A549 (cell line): ENCODE results near the gene POLRMT.

Experiments used
- CBX8 ChIP-seq: fragments of 200-600 bp; sonication (generic); IDR thresholded peaks from 2 replicates; pipeline ENCODE4 v1.6.1; 2016
- EHMT2 ChIP-seq: fragments of 200-600 bp; sonication (generic); IDR thresholded peaks from 2 replicates; pipeline ENCODE4 v1.6.1; 2016; ENCODE audit warnings: antibody characterized with exemption, low read depth, mild to moderate bottlenecking, moderate library complexity
- JUNB ChIP-seq: fragments of >200 bp; sonication (Bioruptor Twin); formaldehyde crosslinking; IDR thresholded peaks from 2 replicates; pipeline ENCODE4 v1.6.1; 2016
- KDM1A ChIP-seq: fragments of 200-600 bp; sonication (generic); IDR thresholded peaks from 2 replicates; pipeline ENCODE4 v1.6.1; 2016; ENCODE audit warnings: low read depth, mild to moderate bottlenecking
- TFCP2L1 ChIP-seq: fragments of 250-450 bp; sonication (Bioruptor Pico); IDR thresholded peaks from 2 replicates; pipeline ENCODE4 v1.5.0; 2021; ENCODE audit warnings: mild to moderate bottlenecking
- TF ChIP-seq, protein P1 (sequence below): fragments of >200 bp; sonication (Bioruptor Twin); formaldehyde crosslinking; IDR thresholded peaks from 3 replicates; pipeline ENCODE4 v1.5.1; 2016
- TF ChIP-seq, protein P2 (sequence below): fragments of 150-350 bp; IDR thresholded peaks from 2 replicates; pipeline ENCODE4 v1.6.1; 2014; ENCODE audit warnings: low read depth, mild to moderate bottlenecking, low read length
- TF ChIP-seq, protein P3 (sequence below): fragments of >200 bp; sonication (Bioruptor Twin); formaldehyde crosslinking; IDR thresholded peaks from 3 replicates; pipeline ENCODE4 v1.6.1; 2016

DNA sequence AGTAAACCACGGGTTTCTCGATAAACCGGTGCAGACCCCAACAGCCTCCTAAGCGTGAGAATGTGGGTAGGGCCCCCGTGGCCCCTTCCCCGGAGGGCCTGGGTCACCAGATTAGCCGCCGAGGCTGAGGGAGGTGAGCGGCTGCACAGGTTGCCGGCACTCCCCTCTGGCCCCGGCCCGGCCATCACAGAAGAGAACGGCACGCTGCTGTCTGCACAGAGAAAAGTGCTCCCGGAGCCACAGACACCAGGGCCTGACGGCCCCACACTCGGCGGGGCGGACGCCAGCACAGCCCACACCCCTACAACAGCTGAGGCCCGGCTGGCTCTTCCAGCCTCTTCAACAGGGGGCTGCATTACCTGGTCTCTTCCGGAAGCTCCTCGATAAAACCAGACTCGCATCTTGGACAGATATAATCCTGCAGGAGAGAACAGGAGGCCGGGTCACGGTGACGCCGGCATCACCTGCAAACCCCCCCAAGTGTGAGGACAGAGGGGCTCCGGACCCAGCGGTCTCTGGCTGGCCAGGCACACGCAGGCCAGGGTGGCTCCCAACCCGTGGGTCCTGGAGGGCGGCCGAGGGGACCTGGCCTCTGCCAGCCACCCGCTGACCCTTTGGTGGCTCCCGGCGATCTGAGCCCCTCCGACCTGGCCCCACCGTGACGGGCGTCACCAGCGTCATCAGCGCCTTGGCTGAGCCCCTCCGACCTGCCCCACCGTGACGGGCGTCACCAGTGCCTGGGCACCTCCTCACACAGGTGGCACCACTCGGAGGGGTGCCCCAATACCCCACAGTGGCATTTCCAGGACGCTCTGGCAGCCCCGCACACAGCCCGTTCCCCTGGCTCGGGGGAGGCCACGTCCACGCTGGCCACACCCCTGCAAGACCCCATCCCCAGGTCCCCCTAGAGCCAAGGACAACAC lies 19.4 kb upstream of the POLRMT start:
- TF ChIP-seq, protein P1, sequence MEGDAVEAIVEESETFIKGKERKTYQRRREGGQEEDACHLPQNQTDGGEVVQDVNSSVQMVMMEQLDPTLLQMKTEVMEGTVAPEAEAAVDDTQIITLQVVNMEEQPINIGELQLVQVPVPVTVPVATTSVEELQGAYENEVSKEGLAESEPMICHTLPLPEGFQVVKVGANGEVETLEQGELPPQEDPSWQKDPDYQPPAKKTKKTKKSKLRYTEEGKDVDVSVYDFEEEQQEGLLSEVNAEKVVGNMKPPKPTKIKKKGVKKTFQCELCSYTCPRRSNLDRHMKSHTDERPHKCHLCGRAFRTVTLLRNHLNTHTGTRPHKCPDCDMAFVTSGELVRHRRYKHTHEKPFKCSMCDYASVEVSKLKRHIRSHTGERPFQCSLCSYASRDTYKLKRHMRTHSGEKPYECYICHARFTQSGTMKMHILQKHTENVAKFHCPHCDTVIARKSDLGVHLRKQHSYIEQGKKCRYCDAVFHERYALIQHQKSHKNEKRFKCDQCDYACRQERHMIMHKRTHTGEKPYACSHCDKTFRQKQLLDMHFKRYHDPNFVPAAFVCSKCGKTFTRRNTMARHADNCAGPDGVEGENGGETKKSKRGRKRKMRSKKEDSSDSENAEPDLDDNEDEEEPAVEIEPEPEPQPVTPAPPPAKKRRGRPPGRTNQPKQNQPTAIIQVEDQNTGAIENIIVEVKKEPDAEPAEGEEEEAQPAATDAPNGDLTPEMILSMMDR: no peak
- TF ChIP-seq EHMT2 (no peak), CBX8 (no peak), KDM1A (no peak), TFCP2L1 (CRISPR knock-in tag) (no peak), JUNB (no peak)
- TF ChIP-seq, protein P2, sequence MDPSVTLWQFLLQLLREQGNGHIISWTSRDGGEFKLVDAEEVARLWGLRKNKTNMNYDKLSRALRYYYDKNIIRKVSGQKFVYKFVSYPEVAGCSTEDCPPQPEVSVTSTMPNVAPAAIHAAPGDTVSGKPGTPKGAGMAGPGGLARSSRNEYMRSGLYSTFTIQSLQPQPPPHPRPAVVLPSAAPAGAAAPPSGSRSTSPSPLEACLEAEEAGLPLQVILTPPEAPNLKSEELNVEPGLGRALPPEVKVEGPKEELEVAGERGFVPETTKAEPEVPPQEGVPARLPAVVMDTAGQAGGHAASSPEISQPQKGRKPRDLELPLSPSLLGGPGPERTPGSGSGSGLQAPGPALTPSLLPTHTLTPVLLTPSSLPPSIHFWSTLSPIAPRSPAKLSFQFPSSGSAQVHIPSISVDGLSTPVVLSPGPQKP: no peak
- TF ChIP-seq, protein P3, sequence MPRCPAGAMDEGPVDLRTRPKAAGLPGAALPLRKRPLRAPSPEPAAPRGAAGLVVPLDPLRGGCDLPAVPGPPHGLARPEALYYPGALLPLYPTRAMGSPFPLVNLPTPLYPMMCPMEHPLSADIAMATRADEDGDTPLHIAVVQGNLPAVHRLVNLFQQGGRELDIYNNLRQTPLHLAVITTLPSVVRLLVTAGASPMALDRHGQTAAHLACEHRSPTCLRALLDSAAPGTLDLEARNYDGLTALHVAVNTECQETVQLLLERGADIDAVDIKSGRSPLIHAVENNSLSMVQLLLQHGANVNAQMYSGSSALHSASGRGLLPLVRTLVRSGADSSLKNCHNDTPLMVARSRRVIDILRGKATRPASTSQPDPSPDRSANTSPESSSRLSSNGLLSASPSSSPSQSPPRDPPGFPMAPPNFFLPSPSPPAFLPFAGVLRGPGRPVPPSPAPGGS: no peak
